Daoy (cell line): ENCODE measurements around the gene AFAP1. TPM values are rescaled to one million over a fixed set of nuclear protein-coding genes. Genes with fewer than 3 reads are reported as not detected.

Experiments
- DNase-seq: peaks from one replicate; pipeline ENCODE4 v3.0.0-alpha.2; 2015; ENCODE audit warnings: low read depth
- total RNA-seq: library from RNA; depleted of rRNA; stranded (reverse); fragments of >200 nt; shearing (Covaris generic); gene quantifications from 2 replicates; pipeline ENCODE4 v1.2.3, GENCODE V29; 2014

The AFAP1 gene
- total RNA-seq, 1 experiment from 2014 or later: 42.0 TPM

DNA sequence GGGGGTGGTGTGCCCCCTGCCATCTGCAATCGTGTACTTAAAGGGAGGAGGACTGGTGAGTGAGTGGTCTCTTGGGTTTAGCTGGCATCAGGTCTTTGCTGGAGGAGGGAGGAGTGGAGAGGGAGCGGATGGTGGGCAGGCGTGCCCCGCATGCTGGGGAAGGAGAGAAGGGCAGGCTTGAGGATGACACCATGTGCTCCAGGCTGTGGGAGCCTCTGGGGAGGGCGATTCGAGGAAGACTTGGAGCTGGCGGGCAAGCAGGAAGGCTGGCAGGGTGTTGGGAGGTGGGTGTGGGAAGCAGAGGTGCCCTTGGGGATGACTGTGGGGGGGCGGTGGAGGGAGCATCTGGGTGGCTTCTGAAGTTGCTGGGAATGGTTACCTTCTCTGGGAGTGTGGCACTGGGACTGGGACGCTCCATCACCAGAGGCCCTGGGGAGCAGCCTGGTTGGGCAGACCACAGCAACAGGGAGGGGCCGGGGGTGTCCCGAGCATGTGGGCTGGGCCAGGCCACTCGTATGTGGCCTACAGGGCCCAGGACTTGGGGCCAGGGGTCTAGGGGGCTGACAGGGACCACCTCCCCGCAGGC lies 30.8 kb upstream of the AFAP1 start:
- DNase-seq: peak; percentile 72

DNA sequence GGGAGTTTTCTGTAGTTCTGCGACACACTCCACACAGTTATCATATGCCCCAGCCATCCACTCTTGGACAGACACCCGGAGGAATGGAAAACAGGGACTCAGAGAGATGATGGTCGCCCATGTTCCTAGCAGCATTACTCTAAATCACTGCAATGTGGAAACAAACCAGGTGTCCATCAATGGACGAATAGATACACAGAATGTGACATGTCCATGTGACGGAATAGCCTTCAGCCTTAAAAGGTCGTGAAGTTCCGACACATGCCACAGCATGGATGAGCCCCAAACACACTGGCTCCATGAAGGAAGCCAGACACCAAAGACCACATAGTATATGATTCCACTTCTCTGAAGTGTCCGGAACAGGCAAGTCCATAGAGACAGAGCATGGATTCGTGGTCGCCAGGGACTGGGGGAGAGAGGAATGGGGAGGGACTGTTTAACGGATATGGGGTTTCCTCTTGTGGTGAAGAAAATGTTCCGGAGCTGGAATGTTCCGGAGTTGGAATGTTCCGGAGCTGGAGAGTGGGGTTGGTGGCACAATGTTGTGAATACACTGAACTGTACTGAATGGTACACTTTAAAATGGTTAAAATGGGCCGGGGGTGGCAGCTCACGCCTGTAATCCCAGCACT lies 28.7 kb upstream of the AFAP1 start:
- no peak for DNase-seq

DNA sequence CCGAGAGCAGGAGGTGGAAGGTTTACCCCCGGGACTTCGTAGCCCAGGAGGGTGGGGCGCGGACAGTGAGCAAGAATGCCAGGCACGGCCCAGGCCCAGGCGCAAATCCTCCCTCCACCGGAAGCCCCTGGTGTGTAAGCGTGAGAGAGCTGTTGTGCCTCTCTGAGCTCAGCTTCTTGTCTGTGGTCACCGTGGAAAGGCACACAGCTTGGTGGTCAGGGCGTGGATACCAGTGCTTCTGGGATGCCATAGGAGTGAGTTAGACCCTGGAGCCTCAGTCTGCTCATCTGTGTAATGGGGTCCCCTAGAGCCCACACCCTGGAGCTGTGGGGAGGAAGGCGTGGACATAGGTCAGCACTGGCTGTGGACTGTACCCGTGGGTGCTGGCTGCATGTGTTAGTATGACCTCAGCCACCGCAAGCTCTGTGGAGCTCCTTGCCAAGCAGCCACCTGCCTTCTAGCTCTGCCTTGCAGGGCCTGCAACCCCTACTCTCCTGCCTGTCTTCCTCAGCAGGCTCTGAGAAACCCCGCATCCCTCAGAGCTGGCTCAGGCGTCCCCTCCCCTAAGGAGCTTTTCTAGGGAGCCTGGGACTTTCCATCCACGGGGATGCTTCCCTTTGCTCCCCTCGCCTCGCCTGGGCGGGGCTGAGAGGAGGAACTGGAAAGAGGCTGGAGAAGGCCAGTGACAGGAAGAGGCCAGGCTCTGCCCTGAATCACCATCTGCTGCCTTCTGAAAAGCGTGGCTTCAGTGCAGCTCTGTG lies 28.0 kb upstream of the AFAP1 start:
- DNase-seq: peak; percentile 74

DNA sequence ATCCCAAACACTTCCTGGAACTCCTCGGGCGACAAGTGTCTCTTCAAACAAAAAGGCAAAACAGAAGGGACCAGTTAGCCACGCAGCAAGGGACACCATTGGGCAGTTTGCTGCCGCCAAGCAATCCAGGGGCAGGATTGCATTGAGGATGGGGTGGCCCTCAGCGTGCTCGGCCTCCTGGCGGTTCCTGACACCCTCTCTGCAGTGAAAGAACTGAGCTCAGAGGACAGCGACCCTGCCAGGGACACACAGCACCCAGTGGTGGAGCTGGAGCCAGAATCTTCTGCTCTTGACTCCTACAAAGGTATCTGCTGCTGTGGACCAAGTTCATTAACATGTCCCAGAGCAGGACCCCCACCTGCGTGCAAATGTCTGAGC lies 27.4 kb upstream of the AFAP1 start:
- DNase-seq: no peak

DNA sequence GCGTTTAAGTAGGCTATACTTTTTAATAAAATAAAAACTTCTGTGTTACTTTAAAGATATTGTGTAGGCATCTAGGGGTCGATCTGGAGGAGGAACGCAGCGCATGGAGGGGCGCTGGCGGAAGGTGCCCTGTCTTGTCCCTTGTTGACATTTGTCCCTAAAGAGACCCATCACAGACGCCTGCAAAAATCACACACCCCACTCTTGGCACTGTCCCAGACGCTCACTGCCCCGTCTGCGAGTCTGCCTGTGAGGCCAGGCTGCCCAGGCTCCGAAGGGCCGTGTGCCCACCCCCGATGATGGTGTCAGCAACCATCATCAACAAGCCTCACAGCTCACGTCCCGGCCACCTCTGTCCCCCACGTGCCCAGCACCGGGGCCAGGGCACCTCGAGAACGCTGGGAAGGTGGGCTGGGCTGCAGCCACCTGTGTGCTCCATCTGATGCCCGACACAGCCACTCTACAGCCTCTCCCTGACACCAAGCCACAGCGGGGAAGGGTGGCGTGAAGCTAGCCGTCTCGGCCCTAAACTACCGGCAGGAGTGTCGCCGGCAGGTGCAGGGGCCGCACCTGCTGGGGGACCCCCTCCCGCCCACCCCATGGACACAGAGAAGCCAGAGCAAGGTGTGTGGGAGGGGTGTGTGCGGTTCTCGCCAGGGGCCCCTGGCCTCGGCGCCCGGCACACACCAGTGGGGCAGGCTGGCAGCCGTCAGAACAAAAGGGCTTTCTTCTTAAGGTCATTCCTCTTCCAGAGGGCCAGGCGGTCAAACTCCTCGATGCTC lies 26.8 kb upstream of the AFAP1 start:
- no peak for DNase-seq

DNA sequence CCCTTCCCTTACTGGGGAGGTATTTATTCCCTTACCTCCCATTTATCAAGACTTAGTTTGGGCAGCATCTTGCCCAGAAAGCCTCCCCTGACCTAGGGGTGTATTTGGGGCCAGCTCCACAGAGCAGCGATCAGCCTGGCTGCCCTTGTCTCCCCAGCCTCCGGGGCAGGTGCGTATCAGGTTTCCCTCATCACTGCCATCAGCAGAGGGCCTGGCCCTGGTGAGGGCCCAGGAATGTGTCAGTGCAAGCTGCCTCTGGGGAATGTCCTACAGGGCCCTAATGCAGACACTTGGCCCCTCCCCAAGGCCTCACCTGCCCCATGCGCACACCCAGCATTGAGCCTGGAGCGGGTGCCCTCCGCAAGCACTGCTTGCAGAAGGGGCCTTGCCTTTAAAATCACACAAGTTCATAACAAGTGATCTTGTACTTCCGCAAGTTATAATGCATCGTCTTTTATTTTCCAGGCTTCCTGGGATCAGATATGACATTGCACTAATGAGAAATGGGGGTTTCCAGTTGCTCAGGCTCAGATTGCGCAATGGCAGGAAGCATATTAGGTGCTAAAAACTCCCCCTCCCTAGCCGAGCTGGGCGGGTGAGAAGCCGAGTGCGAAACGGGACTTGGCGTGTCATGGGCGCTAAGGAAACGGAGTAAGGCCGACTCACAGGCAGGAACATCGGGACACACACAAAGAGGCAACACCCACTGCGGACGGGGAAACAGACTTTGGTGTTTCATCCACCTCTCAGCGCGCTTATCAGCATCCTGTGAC lies 25.4 kb upstream of the AFAP1 start:
- peak; percentile 82 for DNase-seq

DNA sequence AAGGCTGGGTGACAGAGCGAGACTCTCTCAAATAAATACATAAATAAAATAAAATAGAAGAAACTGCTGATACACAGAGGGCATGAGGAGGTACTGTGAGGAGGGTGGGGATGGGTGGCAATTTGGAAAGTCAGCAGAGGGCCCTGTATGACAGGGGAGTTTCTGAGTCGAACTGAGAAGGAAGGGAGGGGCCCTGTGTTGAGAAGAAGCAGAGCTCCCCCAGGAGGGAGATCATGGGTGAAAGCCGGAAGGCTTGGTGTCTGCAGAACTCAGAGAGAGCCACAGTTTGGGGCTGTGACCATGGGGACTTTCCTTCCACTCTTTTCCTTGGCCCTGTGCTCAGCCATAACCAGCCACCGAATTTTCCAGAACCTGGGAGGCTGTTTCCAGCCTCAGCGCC lies 24.8 kb upstream of the AFAP1 start:
- no peak for DNase-seq

DNA sequence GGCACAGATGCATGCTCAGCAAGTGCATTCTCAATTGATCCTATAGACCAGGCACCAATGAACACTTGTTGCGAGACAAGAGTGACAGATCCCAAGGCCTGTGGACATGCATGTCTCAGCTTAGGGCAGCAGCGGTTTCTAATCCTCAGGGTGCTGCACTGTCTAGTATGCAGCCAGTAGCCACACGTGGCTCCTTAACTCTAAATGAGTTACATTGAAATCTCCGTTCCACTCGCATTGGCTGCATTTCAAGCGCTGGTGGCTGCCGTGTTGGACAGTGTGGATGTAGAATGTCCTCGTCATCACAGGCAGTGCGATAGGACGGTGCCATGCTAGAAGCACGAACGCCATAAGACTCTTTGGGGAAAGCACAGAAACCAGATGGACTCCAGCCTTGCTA lies 24.0 kb upstream of the AFAP1 start:
- DNase-seq: no peak

DNA sequence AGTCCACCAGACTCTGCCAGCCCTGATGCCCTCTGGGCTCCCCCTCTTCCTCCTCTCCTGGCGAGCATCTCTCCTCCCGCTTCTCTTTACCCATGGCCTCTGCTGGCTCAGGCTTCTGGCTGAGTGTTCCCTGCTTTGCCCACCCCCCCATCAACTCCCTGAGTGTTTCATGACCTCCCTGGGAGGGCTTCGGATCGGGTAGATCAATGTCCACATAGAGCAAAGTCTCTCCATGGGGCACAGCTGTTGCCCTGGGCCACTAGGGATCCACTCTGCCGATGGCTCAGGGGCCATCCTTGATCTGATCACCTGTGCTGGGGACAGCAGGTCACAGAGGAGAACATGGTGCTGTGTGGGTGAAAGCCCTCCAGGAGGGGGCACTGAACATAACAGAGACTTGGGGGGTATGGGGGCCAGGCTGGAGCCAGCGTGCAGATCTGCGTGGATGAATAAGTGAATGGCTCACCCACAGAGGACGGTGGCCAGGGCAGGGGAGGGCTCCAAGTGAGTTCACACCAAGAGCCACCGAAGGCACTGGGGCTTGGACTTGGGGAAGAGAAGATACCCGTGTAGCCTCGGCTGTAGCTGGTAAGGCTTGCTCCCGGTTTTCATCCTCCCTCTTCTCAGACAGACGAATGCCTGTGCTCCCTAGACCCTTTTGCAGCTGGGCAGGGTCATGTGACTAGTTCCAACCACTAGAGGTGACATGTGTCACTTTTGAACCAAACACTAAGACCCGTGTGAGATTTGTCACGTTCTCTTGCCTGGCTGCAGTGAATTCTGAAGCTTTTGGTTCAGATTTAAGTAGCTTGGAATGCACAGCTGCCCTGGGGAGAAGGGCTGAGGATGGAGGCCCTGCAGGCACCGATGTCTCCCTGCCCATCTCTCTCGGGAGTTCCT lies 23.2 kb upstream of the AFAP1 start:
- DNase-seq: no peak

DNA sequence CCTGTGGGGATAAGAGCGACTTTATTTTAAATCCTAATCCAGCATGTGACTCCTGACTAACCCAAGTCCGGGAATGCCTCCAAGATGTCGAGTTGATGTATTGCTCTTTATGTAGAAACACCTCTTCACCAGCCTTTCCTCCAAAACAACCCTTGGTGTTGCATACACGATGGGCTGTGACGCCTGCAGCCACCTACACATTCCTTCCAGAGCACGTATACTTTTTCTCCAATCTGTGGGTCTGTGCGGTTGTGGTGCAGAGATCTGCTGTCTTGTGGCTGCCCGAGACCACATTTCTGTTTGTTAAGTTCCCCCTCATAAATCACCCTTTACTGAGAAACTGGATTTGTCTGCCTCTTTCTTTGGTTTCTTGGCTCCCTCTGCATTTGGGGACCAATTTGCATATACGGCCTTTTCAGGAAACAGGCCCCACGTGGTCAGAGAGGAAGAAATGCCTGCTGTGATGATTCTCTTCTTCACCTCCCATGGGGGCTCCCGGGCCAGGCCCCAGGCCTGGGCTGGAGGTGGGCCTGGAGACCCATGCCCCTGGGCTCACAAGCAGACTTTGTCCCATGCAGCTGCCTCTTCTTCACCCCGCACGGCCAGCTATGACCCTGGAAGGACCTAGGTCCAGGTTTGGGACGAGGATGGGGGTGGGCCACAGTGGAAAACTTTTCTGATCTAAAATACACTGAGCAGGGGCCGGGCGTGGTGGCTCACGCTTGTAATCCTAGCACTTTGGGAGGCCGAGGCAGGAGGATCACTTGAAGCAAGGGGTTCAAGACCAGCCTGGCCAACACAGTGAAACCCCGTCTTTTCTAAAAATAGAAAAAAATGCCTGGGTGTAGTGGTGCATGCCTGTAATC lies 21.4 kb upstream of the AFAP1 start:
- DNase-seq: peak; percentile 99

DNA sequence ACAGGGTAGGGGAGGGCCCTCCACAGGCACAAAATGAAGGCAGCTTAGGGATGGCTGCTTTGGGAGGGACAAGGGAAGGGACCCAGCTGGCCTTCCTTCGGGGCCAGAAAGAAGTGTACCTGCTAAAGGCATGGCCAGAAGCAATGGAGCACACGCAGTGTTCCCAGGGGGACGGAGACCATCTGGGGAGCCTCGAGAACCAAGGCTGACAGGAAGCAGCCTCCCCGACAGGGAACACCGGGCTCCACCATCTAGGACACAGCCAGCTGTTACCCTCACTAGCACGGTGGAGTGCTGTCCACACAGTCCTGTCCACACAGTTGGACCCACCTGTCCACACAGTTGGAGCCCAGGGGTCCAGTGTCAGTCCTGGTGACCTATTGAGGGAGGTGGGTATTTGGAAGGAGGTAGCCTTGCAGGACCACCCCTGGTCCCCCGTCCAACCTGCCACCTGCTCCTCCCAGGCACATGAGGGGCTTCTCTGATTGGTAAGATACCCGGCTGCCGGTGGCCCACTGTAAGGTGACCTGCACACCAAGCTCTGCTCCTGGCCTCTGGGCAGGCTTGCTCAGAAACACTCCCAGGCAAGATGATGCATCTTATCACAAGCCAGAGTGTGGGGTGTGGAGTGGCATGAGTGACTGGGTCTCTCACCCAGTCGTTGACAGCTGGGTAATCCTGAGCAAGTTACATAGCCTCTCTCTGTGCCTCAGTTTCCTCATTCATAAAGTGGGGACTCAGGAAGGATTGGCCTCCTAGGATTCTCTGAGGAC lies 20.5 kb upstream of the AFAP1 start:
- peak; percentile 78 for DNase-seq

DNA sequence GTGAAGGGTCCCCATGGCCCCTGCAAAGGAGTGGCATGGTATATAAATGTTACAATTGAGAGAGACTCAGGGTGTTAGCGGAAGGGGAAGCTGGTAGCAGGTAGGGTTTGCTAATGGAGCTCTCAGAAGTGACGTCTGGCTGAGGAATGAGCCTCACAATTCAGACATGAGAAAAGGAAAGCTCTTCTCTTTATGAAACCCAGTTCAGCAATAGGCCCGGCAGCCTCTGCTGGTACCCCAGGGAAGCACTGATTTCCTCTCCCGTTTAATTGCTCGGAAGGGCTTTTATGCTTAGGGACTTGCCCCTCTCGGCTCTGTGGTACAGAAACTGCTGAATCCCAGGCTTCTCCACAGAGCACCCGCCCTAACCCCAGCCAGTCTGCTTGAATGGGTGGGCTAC lies 19.4 kb upstream of the AFAP1 start:
- DNase-seq: peak; percentile 17

DNA sequence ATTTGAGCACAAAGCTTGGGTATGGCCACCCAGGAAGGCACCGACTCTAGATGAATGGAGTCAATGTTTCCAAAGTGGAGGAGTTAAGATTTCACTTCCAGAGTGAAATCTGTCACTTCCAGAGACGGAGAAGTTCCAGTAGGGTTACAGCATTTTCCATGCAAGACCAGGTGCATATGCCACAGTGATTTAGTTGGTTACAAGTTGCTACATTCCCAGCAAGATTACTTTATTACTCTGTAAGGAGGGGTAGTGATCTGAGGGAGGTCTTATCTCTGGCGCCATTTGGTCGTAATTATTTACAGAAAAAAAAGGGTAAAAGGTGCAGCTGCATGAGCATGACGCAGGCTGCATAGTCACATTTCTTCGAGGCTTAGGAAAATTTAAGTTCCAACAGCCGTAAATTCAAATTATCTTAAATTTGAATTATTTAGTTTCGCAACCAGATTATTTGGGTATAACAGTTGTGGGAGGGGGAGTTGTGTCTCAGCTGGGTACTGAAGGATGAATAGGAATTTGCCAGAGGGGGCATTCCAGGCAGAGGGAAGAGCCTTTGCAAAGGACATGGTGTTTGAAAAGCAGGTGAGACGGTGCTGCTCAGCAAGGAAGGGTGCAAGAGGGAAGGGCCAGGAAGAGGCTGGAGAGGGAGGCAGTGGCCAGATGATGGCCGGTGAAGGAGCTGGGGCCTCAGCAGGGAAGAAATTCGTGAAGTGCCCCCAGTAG lies 17.4 kb upstream of the AFAP1 start:
- DNase-seq: no peak

DNA sequence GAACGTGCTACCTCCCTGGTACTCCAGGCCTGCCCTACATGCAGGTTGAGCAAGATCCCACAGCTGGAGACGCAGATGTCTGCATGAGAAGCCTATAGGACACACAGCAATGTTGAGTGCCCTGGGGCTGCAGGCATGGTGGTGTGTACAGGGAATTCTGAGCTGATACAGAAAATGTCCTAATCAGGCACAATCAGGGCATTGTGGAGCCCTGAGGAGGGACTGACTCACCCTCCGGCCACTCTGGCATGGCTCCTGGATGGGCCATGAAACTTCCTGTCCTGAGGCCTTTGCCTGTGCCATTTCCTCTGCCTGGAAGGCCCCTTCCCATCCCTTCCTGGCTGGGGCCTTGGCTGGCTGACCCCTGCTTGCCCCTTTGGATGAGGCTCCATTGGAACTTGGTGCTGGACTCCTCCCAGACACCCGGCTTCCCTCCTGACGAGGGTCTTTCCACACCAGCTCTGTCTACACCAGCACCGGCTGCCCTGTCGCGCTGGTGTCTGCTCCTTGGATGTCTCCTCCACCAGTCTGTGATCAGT lies 16.7 kb upstream of the AFAP1 start:
- DNase-seq: peak; percentile 76

DNA sequence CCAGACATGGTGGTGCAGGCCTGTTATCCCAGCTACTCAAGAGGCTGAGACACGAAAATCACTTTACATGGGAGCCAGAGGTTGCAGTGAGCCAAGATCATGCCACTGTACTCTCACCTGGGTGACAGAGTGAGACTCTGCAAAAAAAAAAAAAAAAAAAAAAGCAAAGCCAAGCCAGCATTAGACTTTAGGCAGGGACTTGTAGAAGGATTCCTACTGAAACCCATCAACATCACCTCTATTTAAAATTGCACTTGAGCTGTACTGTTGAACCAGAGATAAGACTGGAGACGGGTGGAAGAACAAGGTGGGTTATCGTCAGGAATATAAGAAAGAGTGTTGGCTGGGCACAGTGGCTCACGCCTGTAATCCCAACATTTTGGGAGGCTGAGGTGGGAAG lies 15.7 kb upstream of the AFAP1 start:
- no peak for DNase-seq

DNA sequence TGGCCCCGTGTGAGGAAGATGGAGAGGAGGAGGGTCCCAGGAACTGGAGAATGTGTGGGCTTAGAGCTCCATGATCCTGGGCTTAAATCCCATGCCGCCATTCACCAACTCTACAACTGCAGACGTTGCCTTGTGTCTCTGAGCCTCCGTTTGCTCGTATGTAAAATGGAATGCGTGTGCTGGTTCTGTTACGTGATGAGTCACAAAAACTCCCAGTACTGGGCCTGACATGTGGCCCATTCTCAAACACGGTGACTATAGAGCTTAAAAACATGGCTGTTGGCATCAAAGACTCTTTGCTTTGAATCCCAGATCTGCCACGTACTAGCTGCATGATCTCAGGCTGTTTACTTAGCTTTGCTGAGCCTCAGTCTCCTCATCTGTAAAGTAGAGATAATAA lies 13.0 kb upstream of the AFAP1 start:
- DNase-seq: no peak

DNA sequence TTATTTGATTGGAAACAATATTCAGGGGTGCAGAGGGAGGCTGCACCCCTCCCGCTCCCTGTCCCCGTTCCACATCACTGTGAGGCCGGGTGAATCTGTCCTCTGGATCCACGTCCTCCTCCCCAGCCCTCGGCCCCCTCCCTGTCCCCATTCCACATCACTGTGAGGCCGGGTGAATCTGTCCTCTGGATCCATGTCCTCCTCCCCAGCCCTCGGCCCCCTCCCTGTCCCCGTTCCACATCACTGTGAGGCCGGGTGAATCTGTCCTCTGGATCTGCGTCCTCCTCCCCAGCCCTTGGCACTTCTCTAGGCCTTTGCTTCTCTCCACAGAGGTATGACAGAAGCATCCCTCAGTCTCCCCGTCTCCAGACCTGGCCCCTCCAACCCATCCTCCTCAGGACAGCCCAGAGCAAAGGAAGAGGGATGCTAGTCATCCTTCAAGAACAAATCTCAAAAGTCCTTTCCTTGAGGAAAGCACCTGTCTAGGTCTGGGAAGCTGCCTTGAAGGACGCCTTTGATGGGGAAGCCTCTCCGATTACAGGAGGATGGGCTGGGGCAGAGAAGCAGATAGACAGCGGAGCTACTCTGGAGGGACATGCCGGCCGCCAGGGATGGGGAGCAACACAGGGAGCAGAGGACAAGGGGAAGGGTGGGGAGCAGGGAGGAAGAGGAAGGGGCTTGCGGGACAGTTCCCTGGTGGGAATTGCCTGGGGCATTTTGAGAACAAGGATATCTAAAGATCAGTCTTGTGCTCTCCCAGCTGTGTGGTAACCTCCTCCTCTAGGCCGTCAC lies 10.8 kb upstream of the AFAP1 start:
- DNase-seq: no peak
